Neural progenitor cell (in vitro differentiated cells): ENCODE measurements around the gene YAP1.

Source experiments
- CTCF ChIP-seq: fragments of 200-600 bp; sonication (generic); IDR thresholded peaks from 2 replicates; pipeline ENCODE4 v1.5.1; 2017; ENCODE audit warnings: antibody characterized with exemption, mild to moderate bottlenecking
- EZH2 ChIP-seq: fragments of 200-600 bp; sonication (generic); IDR thresholded peaks from 2 replicates; pipeline ENCODE4 v1.6.1; 2017; ENCODE audit warnings: antibody characterized with exemption, mild to moderate bottlenecking, moderate library complexity
- EZH2phosphoT487 ChIP-seq: fragments of 200-600 bp; sonication (generic); IDR thresholded peaks from 2 replicates; pipeline ENCODE4 v1.6.1; 2017; ENCODE audit warnings: antibody characterized with exemption

DNA sequence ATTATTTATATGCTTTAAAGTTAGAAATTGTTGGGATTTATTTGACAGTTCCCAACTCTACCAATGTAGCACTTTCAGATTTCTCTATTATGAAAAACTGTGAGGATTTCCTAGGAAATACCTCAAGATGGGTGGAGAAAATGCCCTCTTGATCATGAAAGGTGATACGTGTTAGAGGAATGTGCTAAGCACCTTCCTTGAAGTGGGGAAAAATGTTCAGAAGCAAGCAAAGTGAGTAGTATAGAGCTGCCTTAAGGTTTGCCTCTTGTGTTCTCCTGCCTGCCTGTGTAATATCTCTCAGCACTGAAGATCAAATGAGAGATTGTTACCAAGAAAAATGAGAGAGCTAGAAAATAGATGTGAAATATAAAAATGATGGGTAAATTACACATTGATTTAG, 58.2 kb downstream of the YAP1 start:
- TF ChIP-seq CTCF (no peak), EZH2phosphoT487 (no peak), EZH2 (no peak)
